ENCODE results near the gene TBC1D10A.

The TBC1D10A gene

DNA sequence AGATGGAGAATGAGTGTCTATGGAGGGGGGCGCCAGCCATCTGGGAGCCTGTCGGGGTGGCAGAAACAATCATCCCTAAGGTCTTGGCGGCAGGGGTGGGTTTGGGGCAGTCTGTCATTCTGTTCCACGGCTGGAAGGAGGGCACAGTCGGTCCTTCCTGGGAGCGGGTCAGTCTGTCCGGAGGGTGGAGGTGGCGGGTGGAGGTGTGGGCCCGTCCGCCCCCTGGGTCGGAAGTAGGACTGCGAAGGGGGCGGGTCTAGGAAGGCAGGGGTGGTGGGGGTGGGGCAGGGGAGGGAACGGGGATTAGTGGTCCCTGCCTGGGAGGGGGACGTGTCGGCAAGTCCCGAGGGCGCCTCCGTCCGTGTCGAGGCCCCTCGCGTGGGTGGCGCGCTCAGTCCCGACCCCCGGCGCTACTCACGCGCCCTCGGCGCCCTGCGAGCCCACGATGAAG is 461 bp downstream of the TBC1D10A start:
- TF ChIP-seq OSR1 (CRISPR knock-in tag; IDR thresholded peaks at IDR 0.05) (no peak), ZC3H10 (CRISPR knock-in tag; IDR thresholded peaks at IDR 0.05) (no peak), CSDC2 (CRISPR knock-in tag; IDR thresholded peaks at IDR 0.05) (no peak), ZNF565 (CRISPR knock-in tag; conservative IDR thresholded peaks at IDR 0.05; ENCODE audit: low read depth) (no peak), TCF4 (CRISPR knock-in tag; IDR thresholded peaks at IDR 0.05; ENCODE audit: borderline replicate concordance) (no peak), ZNF8 (CRISPR knock-in tag; IDR thresholded peaks at IDR 0.05) (no peak), BACH2 (CRISPR knock-in tag; IDR thresholded peaks at IDR 0.05; ENCODE audit: borderline replicate concordance) (no peak), ESRRG (CRISPR knock-in tag; IDR thresholded peaks at IDR 0.05) (no peak), ZFP3 (CRISPR knock-in tag; IDR thresholded peaks at IDR 0.05) (no peak), GLIS3 (CRISPR knock-in tag; IDR thresholded peaks at IDR 0.05) (no peak), ARNTL (CRISPR knock-in tag; IDR thresholded peaks at IDR 0.05; ENCODE audit: borderline replicate concordance, low read depth) (no peak), RARB (CRISPR knock-in tag; IDR thresholded peaks at IDR 0.05) (no peak), PPARA (CRISPR knock-in tag; IDR thresholded peaks at IDR 0.05; ENCODE audit: borderline replicate concordance) (no peak), ZNF70 (CRISPR knock-in tag; IDR thresholded peaks at IDR 0.05) (no peak)
- TF ChIP-seq, protein P1, sequence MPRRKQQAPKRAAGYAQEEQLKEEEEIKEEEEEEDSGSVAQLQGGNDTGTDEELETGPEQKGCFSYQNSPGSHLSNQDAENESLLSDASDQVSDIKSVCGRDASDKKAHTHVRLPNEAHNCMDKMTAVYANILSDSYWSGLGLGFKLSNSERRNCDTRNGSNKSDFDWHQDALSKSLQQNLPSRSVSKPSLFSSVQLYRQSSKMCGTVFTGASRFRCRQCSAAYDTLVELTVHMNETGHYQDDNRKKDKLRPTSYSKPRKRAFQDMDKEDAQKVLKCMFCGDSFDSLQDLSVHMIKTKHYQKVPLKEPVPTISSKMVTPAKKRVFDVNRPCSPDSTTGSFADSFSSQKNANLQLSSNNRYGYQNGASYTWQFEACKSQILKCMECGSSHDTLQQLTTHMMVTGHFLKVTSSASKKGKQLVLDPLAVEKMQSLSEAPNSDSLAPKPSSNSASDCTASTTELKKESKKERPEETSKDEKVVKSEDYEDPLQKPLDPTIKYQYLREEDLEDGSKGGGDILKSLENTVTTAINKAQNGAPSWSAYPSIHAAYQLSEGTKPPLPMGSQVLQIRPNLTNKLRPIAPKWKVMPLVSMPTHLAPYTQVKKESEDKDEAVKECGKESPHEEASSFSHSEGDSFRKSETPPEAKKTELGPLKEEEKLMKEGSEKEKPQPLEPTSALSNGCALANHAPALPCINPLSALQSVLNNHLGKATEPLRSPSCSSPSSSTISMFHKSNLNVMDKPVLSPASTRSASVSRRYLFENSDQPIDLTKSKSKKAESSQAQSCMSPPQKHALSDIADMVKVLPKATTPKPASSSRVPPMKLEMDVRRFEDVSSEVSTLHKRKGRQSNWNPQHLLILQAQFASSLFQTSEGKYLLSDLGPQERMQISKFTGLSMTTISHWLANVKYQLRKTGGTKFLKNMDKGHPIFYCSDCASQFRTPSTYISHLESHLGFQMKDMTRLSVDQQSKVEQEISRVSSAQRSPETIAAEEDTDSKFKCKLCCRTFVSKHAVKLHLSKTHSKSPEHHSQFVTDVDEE (CRISPR knock-in tag; IDR thresholded peaks at IDR 0.05) = no peak
- TF ChIP-seq, protein P2, sequence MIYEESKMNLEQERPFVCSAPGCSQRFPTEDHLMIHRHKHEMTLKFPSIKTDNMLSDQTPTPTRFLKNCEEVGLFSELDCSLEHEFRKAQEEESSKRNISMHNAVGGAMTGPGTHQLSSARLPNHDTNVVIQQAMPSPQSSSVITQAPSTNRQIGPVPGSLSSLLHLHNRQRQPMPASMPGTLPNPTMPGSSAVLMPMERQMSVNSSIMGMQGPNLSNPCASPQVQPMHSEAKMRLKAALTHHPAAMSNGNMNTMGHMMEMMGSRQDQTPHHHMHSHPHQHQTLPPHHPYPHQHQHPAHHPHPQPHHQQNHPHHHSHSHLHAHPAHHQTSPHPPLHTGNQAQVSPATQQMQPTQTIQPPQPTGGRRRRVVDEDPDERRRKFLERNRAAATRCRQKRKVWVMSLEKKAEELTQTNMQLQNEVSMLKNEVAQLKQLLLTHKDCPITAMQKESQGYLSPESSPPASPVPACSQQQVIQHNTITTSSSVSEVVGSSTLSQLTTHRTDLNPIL (CRISPR knock-in tag; IDR thresholded peaks at IDR 0.05; ENCODE audit: low read depth) = no peak
- TF ChIP-seq, protein P3, sequence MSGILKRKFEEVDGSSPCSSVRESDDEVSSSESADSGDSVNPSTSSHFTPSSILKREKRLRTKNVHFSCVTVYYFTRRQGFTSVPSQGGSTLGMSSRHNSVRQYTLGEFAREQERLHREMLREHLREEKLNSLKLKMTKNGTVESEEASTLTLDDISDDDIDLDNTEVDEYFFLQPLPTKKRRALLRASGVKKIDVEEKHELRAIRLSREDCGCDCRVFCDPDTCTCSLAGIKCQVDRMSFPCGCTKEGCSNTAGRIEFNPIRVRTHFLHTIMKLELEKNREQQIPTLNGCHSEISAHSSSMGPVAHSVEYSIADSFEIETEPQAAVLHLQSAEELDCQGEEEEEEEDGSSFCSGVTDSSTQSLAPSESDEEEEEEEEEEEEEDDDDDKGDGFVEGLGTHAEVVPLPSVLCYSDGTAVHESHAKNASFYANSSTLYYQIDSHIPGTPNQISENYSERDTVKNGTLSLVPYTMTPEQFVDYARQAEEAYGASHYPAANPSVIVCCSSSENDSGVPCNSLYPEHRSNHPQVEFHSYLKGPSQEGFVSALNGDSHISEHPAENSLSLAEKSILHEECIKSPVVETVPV (CRISPR knock-in tag; IDR thresholded peaks at IDR 0.05) = no peak
- TF ChIP-seq, protein P4, sequence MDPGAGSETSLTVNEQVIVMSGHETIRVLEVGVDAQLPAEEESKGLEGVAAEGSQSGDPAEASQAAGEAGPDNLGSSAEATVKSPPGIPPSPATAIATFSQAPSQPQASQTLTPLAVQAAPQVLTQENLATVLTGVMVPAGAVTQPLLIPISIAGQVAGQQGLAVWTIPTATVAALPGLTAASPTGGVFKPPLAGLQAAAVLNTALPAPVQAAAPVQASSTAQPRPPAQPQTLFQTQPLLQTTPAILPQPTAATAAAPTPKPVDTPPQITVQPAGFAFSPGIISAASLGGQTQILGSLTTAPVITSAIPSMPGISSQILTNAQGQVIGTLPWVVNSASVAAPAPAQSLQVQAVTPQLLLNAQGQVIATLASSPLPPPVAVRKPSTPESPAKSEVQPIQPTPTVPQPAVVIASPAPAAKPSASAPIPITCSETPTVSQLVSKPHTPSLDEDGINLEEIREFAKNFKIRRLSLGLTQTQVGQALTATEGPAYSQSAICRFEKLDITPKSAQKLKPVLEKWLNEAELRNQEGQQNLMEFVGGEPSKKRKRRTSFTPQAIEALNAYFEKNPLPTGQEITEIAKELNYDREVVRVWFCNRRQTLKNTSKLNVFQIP (CRISPR knock-in tag; IDR thresholded peaks at IDR 0.05; ENCODE audit: borderline replicate concordance, low read depth) = no peak
- ATAC-seq = peak; percentile 44

DNA sequence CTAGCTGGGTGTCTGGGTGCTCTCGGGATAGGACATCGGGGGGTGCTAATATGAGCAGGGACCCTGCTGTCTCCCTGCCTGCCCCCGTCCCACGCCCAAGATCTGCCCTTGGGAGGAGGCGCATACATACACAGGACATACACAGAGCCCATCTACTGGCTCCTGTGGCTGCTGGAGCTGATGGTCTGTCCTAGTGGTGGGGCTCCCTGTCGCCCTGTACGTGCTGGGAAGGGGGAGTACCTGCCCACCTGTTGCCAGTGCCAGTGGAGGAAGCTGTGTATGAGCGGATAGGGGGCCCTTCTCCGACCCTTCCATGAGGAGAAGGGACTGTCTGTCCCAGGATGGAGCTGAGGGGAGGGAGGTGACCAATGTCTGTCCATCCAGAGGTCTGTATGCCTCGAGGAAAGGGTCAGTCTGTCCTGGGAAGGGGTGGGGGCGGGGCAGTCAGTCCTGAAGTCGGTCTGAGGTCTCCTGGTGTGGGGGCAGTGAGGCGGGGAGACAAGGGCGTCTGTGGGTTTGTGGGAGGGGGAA is 952 bp downstream of the TBC1D10A start:
- no peak for ATAC-seq
- no peak for TF ChIP-seq ZNF8 (CRISPR knock-in tag; IDR thresholded peaks at IDR 0.05)
- TF ChIP-seq, protein P5, sequence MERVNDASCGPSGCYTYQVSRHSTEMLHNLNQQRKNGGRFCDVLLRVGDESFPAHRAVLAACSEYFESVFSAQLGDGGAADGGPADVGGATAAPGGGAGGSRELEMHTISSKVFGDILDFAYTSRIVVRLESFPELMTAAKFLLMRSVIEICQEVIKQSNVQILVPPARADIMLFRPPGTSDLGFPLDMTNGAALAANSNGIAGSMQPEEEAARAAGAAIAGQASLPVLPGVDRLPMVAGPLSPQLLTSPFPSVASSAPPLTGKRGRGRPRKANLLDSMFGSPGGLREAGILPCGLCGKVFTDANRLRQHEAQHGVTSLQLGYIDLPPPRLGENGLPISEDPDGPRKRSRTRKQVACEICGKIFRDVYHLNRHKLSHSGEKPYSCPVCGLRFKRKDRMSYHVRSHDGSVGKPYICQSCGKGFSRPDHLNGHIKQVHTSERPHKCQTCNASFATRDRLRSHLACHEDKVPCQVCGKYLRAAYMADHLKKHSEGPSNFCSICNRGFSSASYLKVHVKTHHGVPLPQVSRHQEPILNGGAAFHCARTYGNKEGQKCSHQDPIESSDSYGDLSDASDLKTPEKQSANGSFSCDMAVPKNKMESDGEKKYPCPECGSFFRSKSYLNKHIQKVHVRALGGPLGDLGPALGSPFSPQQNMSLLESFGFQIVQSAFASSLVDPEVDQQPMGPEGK (CRISPR knock-in tag; IDR thresholded peaks at IDR 0.05; ENCODE audit: borderline replicate concordance) = no peak
- no peak for TF ChIP-seq ZNF565 (CRISPR knock-in tag; conservative IDR thresholded peaks at IDR 0.05; ENCODE audit: low read depth)
- TF ChIP-seq CSDC2 (CRISPR knock-in tag; IDR thresholded peaks at IDR 0.05) = no peak
- no peak for TF ChIP-seq SNAI2 (CRISPR knock-in tag; IDR thresholded peaks at IDR 0.05)
- no peak for TF ChIP-seq ARNTL (CRISPR knock-in tag; IDR thresholded peaks at IDR 0.05; ENCODE audit: borderline replicate concordance, low read depth)
- TF ChIP-seq, protein P4 (CRISPR knock-in tag; IDR thresholded peaks at IDR 0.05; ENCODE audit: borderline replicate concordance, low read depth) = no peak
- TF ChIP-seq OSR1 (CRISPR knock-in tag; IDR thresholded peaks at IDR 0.05) = no peak
- TF ChIP-seq TOX (CRISPR knock-in tag; IDR thresholded peaks at IDR 0.05; ENCODE audit: borderline replicate concordance) = no peak
- TF ChIP-seq ZNF70 (CRISPR knock-in tag; IDR thresholded peaks at IDR 0.05) = no peak
- no peak for TF ChIP-seq PPARA (CRISPR knock-in tag; IDR thresholded peaks at IDR 0.05; ENCODE audit: borderline replicate concordance)
- TF ChIP-seq ESRRG (CRISPR knock-in tag; IDR thresholded peaks at IDR 0.05) = no peak
- TF ChIP-seq ZFP3 (CRISPR knock-in tag; IDR thresholded peaks at IDR 0.05) = no peak
